ENCODE measurements around the gene ANK3.

The ANK3 gene

GRCh38 chr10:60389413-60390025 lies at the start of gene ANK3:
Gene ANK3, minus strand, starts transcription at chr10:60389875. Its CDS starts 337 bp downstream, at chr10:60389538.
- DNase-seq (ENCODE audit: insufficient read length, low spot score) (no peak), FAIRE-seq (no peak)

- FAIRE-seq (no peak), DNase-seq (ENCODE audit: insufficient read length, low spot score) (peak; percentile 48)
Observed at GRCh38 chr10:60434418-60435046, 44.9 kb upstream of the ANK3 start.

- FAIRE-seq, result no peak
Observed at GRCh38 chr10:60433684-60434083, 44.0 kb upstream of the ANK3 start.

GRCh38 chr10:60430836-60431597 lies 41.3 kb upstream of the ANK3 start:
- FAIRE-seq (no peak), DNase-seq (ENCODE audit: insufficient read length, low spot score) (no peak)

More at GRCh38 chr10:60433684-60434083, 44.0 kb upstream of the ANK3 start:
- no peak for DNase-seq (ENCODE audit: insufficient read length, low spot score)

GRCh38 chr10:60430017-60430416 lies 40.3 kb upstream of the ANK3 start:
- DNase-seq (ENCODE audit: insufficient read length, low spot score) (no peak), FAIRE-seq (no peak)

- no peak for DNase-seq (ENCODE audit: insufficient read length, low spot score)
- FAIRE-seq, result no peak
Observed at GRCh38 chr10:60429084-60429849, 39.6 kb upstream of the ANK3 start.

GRCh38 chr10:60428387-60428737 lies 38.7 kb upstream of the ANK3 start:
- DNase-seq (ENCODE audit: insufficient read length, low spot score) (no peak), FAIRE-seq (no peak)

- DNase-seq (ENCODE audit: insufficient read length, low spot score), result no peak
- no peak for FAIRE-seq
Observed at GRCh38 chr10:60427709-60428386, 38.2 kb upstream of the ANK3 start.

- DNase-seq (ENCODE audit: insufficient read length, low spot score), result no peak
- FAIRE-seq, result no peak
Observed at GRCh38 chr10:60427148-60427547, 37.5 kb upstream of the ANK3 start.

GRCh38 chr10:60426425-60426824 lies 36.8 kb upstream of the ANK3 start:
- FAIRE-seq (no peak), DNase-seq (ENCODE audit: insufficient read length, low spot score) (no peak)

- DNase-seq (ENCODE audit: insufficient read length, low spot score) (no peak), FAIRE-seq (no peak)
Observed at GRCh38 chr10:60425392-60426110, 35.9 kb upstream of the ANK3 start.

GRCh38 chr10:60424971-60425370 lies 35.3 kb upstream of the ANK3 start:
- DNase-seq (ENCODE audit: insufficient read length, low spot score), result no peak

GRCh38 chr10:60423920-60424319 lies 34.2 kb upstream of the ANK3 start:
- DNase-seq (ENCODE audit: insufficient read length, low spot score) (no peak), FAIRE-seq (no peak)

More at GRCh38 chr10:60424971-60425370, 35.3 kb upstream of the ANK3 start:
- FAIRE-seq, result no peak

- DNase-seq (ENCODE audit: insufficient read length, low spot score) (no peak), FAIRE-seq (no peak)
Observed at GRCh38 chr10:60422809-60423208, 33.1 kb upstream of the ANK3 start.

- FAIRE-seq (no peak), DNase-seq (ENCODE audit: insufficient read length, low spot score) (no peak)
Observed at GRCh38 chr10:60420991-60421894, 31.6 kb upstream of the ANK3 start.

GRCh38 chr10:60419249-60419648 lies 29.6 kb upstream of the ANK3 start:
- DNase-seq (ENCODE audit: insufficient read length, low spot score) (no peak), FAIRE-seq (no peak)

- FAIRE-seq, result no peak
Observed at GRCh38 chr10:60417901-60418300, 28.2 kb upstream of the ANK3 start.

GRCh38 chr10:60417024-60417423 lies 27.3 kb upstream of the ANK3 start:
- DNase-seq (ENCODE audit: insufficient read length, low spot score) (no peak), FAIRE-seq (no peak)

More at GRCh38 chr10:60417901-60418300, 28.2 kb upstream of the ANK3 start:
- DNase-seq (ENCODE audit: insufficient read length, low spot score), result no peak
